ENCODE data around the gene MRPL45.

The MRPL45 gene

GRCh38 chr17:38364741-38365140, 67.8 kb downstream of the MRPL45 start:
- no peak overlapping the region for H3K9ac ChIP-seq (ENCODE audit: low read length)
- H3K36me3 ChIP-seq (ENCODE audit: control insufficient read depth, low read depth, low read length), result peaks cover 44% of the 10 kb centered on the region

GRCh38 chr17:38369124-38369886, 72.3 kb downstream of the MRPL45 start:
- no peak overlapping the region for H3K4me3 ChIP-seq (ENCODE audit: low read length)
- no peaks in the 10 kb centered on the region for H3K9me3 ChIP-seq (ENCODE audit: control insufficient read depth, low read depth, low read length)
- H3K36me3 ChIP-seq (ENCODE audit: control insufficient read depth, low read depth, low read length), result peaks cover 42% of the 10 kb centered on the region
- H3K4me1 ChIP-seq (ENCODE audit: control insufficient read depth, low read depth, low read length), result no peaks in the 10 kb centered on the region
- H3K27ac ChIP-seq (ENCODE audit: low read length), result no peak overlapping the region
- H3K27me3 ChIP-seq (ENCODE audit: control insufficient read depth, insufficient read depth, low read length), result no peaks in the 10 kb centered on the region
- H3K9ac ChIP-seq (ENCODE audit: low read length), result no peak overlapping the region

More at GRCh38 chr17:38364741-38365140, 67.8 kb downstream of the MRPL45 start:
- H3K4me1 ChIP-seq (ENCODE audit: control insufficient read depth, low read depth, low read length), result no peaks in the 10 kb centered on the region
- H3K9me3 ChIP-seq (ENCODE audit: control insufficient read depth, low read depth, low read length), result no peaks in the 10 kb centered on the region
- no peak overlapping the region for H3K4me3 ChIP-seq (ENCODE audit: low read length)
- no peak overlapping the region for H3K27ac ChIP-seq (ENCODE audit: low read length)
- no peaks in the 10 kb centered on the region for H3K27me3 ChIP-seq (ENCODE audit: control insufficient read depth, insufficient read depth, low read length)
